HG03060 (cell line): Measurements from ENCODE around the gene TM9SF2.

Experiments
- ATAC-seq: cut with Tn5 transposase; IDR thresholded peaks from one replicate; pipeline ENCODE4 v1.9.1; 2021; ENCODE audit warnings: low read depth, moderate number of reproducible peaks; ENCODE audit not compliant: unreplicated experiment

Gene TM9SF2

DNA sequence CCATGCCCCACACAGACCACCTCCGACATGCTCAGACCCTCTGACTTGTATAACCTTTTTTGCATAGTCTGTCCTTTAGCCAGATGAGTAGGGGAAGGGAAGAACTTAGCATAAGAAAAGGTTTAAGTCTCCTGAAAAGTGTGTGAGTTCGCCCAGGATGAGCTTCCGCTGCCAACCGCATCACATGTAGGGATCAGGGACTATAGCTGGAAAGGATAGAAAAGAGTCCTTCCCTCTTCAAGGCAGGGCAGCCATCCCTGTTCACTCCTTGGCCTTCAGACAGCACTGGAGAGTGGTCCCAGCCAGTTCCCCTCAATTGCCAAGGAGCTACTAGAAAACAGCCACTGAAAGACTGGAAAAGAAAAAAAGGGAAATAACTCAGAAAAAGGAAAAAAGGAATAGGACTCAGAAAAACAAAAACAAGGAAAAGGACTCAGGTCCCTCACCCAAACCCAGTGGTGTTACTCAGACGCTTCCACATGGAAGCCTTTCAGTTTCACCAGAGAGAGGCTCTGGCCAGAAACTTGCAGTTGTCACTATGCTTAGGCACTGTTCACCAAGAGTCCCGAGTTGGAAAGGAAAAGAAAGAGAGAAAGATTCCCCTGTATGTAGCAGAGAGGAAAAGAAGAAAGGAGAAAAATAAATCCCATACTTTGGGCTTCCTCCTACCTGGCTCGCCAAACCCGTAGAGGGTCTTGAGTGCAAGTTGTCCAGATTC is 5.6 kb upstream of the TM9SF2 start:
- no peak for ATAC-seq

DNA sequence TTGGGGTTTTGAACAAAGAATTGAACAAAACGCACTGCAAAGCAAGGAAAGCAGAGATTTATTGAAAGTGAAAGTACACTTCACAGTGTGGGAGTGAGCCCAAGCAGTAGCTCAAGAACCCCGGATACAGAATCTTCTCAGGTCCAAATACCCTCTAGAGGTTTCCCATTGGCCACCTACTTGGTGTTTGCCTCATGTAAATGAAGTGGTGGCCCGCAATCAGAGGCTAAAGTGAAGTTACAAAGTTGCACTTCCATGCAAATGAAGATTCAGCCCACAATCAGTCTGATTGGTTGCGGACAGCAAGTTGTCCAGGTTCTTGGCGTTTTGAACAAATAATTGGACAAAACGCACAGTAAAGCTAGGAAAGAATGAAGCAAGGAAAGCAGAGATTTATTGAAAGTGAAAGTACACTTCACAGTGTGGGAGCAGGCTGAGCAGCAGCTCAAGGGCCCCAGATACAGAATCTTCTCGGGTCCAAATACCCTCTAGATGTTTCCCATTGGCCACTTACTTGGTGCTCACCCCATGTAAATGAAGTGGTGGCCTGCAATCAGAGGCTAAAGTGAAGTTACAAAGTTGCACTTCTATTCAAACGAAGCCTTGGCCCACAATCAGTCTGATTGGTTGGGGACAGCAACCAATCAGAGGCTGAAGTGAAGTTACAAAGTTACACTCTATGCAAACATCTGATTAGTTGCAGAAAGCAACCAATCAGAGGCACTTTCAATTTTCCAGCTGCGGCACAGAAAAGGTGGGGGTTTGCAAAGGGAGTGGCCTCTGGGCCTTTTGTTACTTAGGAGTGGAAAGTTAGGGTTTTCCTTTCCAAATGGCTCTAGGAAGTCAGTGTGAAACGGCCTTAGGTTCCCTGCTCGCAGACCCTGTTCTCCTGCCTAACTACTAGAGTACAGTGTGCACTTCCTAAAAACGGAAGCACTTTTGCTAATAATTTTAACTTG is 4.8 kb upstream of the TM9SF2 start:
- peak; percentile 35 for ATAC-seq

DNA sequence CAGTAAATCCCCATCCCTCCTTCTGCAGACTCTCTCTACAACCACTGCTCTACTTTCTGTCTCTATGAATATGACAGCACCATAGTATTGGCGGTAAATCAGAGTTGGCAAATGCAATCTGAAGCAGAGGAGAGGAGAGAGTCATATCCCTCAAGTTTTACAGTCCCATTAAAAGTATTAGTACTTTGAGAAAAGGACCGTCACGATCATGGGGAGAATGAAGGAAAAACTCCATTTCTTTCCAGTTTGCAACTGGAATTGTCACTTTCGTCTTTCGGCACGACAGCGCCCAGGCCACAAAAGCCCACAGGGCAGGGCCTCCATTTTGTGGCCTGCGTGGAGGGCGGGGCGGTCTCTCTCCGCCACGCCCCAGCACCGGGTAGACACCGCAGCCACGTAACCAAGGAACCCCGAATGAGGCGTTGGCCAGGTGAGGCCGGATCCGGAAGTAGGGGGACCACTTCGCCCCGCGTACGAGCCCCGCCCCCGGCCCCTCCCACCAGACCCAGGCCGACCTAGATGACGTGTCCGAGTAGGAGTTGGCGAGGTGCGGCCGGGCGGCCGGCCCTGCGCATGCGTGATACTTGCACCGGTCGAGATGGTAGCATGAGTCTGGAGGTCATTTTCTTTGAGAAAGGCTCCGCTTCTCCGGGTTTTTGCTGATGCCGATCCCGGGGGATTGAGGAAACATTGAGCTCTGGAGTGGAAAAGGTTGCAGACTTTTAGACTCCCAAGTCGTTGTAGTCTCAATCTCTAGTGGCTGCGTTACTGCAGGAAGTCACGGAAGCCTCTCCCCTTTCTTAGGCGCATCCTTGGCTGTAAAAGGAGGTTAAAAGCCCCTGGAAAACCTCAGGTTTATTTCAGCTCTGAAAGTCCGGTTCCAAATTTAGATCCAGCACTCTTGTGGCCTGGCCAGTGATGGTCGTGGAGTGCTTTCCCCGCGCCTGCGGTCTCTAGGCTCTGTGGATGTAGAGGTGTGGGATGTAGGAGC is 2.8 kb upstream of the TM9SF2 start:
- peak; percentile 26 for ATAC-seq

DNA sequence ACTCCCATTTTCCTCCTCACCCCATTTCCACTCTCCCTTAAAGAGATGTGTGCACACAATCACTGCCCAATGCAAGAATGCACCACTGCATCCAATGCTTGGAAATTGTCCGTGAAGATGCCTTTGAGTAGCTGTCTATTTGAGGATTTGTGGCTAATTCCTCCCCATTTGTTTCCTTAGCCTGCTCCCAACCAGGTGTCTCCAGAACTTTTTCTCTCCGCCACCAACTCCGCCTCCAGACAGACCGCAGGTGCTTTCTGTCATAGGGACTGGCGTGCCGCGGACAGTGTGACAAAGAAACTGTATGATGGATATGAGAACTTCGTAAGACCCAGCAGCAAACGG is 461 bp upstream of the TM9SF2 start:
- no peak for ATAC-seq

DNA sequence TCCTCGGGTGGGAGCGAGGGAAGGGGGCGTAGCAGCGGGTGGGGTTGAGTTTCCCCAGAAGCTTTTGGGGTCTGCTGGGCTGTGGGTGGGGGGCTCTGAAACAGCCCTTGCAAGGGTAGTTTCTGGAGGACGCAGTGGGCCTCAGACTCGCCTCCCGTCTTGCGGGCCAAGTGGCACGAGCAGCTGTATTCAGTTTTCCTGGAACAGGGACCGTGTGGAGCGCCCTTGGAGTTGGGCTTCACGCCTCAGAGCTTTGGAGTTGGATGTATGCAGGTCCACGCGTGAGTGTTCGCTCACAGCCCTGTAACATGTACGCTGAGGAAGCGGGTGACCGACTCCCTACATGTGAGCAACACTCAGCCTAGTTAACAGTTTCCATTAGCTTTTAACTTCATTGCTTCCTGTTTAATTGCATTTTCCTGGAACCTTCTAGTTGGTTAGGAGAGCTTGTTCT is 603 bp downstream of the TM9SF2 start:
- no peak for ATAC-seq

DNA sequence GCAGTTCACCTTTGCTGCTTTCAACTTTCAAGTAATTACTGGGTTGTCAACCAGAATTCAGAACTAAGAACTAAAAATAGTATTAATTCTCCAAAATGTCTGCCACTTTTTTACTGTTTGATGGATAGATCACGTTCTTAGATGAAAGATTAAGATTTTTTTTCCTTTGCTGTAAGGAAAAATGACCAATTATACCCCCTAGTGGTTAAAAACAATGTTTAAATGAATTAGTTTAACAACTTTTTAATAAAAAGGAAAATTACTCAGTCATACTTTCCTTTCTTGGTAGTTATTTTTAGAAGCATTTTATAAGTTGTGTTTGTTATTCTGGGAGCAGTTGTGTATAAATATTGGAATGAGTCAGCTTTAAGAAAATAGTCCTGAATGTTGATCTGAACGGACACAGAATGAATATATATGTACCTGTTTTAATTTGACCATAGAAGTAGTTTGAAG is 4.6 kb downstream of the TM9SF2 start:
- no peak for ATAC-seq

DNA sequence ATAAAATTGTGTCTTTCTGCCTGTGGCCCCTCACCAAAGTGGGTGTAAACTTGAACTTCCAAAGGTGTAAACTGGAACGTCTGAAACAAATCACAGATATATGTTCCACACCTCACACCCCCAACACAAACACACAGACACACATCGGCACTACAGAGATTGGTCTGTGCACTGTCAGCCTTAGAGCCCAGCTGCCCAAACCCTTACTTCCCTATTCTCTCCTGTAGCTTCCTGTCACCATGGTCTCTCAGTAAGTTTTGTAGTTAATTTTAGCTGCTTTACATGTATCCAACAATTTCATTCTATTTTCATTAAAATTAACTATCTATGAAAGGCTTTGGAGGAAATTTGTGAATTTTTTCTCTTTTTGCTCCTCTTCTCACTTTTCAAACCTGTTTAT is 5.4 kb downstream of the TM9SF2 start:
- ATAC-seq: peak; percentile 52

DNA sequence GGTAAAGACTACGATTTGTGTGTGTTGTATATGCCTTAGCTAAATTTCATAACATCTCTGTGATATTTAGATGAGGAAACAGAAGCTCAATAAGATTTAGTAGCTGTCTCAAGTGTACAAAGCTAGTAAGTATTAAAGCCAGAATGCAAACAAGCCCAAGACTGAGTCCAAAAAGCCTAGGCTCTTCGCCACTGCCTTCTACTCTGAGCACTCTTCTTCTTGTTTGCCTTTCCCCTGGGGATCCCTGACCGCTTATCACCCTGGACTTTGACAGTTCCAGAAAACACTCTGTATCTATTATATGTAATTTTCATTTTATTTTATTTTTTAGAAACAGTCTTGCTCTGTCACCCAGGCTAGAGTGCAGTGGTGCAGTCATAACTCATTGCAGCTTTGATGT is 5.8 kb downstream of the TM9SF2 start:
- ATAC-seq: no peak

DNA sequence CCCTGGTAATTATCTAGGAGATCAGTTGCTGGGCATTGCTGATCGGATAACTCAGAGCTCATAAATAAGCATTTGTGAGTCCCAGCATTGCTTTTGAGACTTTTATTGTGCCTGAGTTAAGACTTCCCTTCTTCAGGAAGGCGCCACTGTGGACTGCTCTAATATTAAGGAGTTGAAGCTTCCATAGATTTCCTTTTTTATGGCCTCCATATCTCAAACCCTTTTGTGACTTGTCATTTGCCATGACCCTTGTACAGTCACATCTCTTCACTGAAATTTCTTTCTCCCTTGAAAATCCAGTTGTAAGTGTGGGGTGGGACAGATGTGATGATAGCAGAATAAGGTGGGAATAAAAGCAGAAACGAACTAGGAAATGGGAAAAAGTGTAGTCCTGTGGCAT is 6.3 kb downstream of the TM9SF2 start:
- ATAC-seq: no peak

DNA sequence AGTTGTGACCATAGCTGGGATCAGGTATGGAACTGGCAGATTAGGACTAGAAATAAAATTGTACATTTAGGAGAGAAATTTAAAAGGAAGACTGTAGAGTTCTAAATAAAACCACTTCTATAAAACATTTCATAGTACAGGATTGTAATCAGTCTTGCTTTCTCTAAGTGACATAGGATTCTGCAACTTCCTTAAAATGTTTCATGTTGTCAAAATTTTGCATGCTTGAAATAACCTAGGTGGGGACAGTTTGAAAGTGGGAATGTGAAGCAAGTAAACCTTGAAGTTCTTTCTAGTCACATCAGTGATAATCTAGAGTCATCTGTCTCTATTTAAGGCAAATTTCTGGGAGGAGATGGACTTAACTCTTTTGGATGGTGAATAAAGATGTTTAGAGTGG is 6.7 kb downstream of the TM9SF2 start:
- ATAC-seq: no peak

DNA sequence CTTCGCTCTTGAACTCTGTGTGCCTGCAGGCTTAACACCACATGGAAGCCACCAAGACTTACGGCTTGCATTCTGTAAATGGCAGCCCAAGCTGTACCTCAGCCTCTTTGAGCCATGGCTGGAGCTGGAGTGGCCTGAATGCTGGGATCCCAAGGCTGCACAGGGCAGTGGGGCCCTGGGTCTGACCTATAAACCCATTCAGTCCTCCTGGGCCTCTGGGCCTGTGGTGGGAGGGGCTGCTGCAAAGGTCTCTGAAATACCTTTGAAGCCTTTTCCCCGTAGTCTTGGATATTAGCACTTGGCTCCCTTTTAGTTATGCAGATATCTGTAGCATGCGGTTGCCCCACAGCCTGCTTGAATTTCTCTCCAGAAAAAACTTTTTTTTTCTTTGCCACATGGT is 8.2 kb downstream of the TM9SF2 start:
- ATAC-seq: no peak

DNA sequence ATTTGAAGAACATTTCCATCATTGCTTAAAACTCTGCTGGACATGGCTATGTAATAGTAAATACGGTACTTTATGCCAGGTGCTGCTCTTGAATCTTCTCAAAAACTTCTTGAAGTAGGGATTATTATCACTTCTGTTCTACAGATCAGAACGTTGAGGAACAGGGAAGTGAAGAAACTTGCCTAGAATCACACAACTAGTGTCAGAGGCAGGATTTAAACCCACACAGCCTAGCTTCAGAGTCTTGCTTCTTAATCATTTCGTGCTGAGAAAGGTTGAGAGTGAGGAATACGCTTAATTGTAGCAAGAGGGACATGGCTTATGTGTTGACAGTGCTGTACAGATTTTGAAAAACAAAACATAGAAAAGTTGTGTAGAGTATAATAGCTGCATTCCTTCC is 13.5 kb downstream of the TM9SF2 start:
- ATAC-seq: no peak

DNA sequence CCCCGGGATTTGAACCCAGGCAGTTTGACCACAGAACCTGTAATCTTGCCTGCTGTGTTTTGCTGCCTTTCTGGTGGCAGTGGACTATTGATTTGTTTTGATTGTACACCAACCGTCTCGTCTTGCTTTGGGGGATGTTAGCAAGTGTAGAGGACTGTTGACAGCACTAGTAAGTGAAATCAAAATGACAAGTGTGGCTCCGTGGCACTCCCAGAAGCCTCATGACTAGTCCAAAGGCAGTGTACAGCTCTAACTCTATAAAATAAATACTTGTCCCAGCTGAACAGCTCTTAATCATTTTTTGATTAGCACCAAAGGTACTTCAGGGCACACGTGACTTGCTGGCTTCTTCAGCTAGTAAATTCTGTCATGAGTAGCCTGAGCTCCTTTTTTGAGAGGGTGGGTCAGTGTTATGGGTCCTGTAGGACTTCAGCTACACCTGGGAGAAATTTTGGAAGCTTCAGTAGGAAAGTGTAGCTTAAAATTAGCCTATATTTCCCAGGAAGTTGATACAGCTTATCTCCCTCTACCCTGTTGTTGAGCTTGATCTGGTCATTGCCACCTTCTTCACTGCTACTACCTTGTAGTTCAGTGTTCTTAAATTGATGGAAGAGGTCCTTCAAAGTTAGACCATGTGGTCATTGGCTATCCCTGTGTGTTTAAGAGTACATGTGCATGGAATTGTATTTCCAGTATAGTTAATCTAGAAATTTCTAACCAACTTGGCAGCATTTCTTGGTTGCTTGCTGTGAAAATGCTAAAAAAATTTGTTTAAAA is 15.1 kb downstream of the TM9SF2 start:
- no peak for ATAC-seq

DNA sequence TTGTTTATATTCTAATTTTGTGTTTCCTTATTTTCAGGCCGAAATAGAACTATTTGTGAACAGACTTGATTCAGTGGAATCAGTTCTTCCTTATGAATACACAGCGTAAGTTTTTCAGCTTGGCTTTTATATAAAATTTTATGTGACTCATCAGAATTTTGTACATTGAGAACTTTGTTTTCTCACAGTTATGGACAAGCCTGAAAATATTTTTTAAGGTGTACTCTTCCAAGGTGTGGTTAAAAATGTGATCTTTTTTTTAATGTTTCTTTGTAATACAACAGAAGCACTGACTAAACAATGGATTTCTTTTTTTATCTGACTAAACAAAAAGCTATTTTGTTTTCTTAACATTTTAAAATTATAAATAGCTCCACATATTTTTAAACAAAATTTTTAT is 16.3 kb downstream of the TM9SF2 start:
- no peak for ATAC-seq

DNA sequence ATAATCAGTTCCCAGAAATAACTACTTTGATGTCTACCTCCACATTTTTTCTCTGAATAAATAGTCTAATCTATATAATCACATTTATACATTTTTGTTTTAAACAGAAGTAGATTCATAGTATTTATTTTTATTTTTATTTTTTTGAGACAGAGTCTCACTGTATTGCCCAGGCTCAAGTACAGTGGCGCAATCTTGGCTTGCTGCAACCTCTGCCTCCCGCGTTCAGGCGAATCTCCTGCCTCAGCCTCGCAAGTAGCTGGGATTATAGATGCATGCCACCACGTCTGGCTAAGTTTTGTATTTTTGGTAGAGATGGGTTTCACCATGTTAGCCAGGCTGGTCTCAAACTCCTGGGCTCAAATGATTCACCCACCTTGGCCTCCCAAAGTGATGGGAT is 16.7 kb downstream of the TM9SF2 start:
- no peak for ATAC-seq

DNA sequence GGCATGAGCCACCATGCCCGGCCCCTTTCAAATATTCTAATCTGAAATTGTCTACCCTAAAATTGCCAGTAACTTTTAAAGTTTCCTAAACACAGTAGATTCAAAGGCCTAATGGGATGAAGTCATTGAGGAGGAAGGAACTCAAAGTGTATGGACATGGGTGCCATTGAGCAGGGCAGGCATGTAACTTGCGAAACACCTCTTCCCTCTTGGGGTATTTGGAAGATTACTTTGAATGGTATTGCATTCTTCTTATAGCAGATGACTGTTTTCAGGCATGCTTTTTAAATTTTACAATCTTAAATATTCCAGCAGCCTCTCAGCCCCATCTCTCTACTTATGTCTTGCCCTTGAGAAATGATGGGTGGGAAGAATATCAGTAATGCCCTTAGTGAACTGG is 21.0 kb downstream of the TM9SF2 start:
- ATAC-seq: no peak

DNA sequence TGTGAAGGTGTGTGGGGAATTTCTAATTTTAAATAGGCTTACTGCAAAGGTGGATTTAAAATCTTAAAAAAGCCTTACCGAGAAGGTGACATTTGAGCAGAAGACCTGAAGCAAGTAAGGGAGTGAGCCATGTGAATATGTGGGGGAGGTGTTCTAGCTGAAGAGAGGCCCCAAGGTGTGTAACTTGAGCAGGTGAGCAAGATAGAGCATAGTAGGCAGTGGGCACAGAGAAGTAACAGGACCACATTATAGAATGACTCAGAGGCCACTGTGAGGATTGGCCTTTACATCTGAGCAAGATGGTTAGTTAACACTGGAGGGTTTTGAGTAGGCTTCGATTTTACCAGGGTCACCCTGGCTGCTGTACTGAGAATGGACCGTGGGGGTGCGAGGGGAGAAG is 22.6 kb downstream of the TM9SF2 start:
- no peak for ATAC-seq

DNA sequence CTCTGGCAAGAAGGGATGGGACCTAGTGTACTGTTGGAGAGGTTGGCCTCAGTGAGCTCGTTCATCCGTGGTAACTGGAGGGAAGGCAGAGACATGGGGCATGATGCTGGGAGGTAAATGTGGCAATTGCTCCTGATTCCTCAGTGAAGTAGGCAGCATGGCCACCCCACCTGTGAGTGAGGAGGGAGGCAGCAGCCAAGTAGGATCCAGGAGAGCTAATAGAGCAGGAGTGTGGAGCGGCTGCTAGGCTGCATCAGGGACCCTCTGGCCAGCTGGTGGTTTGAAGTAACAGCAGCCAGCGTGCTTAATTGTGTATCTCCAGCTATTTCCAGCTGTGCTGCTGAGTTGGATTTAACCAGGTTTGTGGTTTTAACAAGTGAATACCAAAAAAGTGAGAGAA is 24.7 kb downstream of the TM9SF2 start:
- no peak for ATAC-seq

DNA sequence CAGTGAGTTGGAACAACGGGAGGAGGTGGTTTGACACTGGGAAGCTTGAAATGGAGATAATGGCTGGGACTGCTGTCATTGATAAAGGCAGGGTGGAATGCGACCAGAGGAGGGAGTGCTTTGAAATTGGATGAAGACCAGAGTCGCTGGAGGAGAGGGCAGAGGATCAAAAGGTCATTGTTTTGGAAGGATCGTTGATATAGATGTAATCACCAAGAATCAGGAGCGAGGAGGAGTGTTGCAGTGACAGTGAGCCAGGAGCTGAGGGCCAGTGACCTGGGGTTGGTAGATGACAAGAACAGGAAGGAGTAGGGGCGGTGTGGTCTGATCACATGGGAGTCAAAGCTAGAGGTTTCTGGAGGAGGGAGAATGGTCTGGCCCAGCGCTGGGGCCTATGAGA is 25.3 kb downstream of the TM9SF2 start:
- ATAC-seq: no peak

DNA sequence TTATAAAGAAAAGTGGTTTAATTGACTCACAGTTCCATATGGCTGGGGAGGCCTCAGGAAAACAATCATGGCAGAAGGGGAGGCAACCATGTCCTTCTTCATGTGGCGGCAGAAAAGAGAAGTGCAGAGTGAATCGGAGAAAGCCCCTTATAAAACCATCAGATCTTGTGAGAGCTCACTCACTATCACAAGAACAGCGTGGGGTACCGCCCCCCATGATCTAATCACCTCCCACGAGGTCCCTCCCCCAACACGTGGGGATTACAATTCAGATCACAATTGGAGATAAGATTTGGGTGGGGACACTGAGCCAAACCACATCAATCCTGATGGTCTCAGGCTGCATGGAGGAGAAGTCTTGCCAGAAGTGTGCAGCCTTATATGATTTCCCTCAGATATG is 26.0 kb downstream of the TM9SF2 start:
- ATAC-seq: no peak
